ENCODE results near the gene ESRRG. TPM values are rescaled to one million over a fixed set of nuclear protein-coding genes. Genes with fewer than 3 reads are reported as not detected.

ESRRG gene
- total RNA-seq, 1 experiment from 2014 or later, result 0.44 TPM

GRCh38 chr1:216682752-216683151 is 40.5 kb downstream of the ESRRG start:
- WGBS (ENCODE audit: extremely low coverage, insufficient read length, low lambda C conversion rate), result no CpG with 5 or more reads among the region's 7 CpGs
- no peak overlapping the region for H2AK5ac ChIP-seq (ENCODE audit: insufficient read length, low read length)
- Mint-ChIP-seq H3K4me1 (peaks cover 18 to 24% of the 10 kb centered on the region in 2 experiments), H3K4me3 (no peak overlapping the region), H3K9me3 (no peaks in the 10 kb centered on the region), H3K27me3 (ENCODE audit: low read depth) (no peaks in the 10 kb centered on the region), H3K27ac (no peak overlapping the region), H3K36me3 (ENCODE audit: insufficient read depth in 1 of 3, low read depth in 3 of 3) (no peaks in the 10 kb centered on the region)
- H3T11ph ChIP-seq (ENCODE audit: low read length), result no peak overlapping the region
- no peak overlapping the region for H3K56ac ChIP-seq (ENCODE audit: insufficient read length, low read depth, low read length)
- TF ChIP-seq, protein P1, sequence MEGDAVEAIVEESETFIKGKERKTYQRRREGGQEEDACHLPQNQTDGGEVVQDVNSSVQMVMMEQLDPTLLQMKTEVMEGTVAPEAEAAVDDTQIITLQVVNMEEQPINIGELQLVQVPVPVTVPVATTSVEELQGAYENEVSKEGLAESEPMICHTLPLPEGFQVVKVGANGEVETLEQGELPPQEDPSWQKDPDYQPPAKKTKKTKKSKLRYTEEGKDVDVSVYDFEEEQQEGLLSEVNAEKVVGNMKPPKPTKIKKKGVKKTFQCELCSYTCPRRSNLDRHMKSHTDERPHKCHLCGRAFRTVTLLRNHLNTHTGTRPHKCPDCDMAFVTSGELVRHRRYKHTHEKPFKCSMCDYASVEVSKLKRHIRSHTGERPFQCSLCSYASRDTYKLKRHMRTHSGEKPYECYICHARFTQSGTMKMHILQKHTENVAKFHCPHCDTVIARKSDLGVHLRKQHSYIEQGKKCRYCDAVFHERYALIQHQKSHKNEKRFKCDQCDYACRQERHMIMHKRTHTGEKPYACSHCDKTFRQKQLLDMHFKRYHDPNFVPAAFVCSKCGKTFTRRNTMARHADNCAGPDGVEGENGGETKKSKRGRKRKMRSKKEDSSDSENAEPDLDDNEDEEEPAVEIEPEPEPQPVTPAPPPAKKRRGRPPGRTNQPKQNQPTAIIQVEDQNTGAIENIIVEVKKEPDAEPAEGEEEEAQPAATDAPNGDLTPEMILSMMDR (conservative IDR thresholded peaks at IDR 0.05), result no peak
- H2AFZ ChIP-seq (ENCODE audit: low read length), result no peak overlapping the region
- H3K9ac ChIP-seq (ENCODE audit: extremely low read depth, insufficient read length, low read length), result no peak overlapping the region
- DNase-seq, result no peak
- H3K4me1 ChIP-seq (ENCODE audit: insufficient read depth, low read length), result peaks cover 3% of the 10 kb centered on the region; the same call in 1 of the 2 replicates
- no peak overlapping the region for H2BK15ac ChIP-seq (ENCODE audit: low read depth, low read length)
- no peak overlapping the region for H2BK20ac ChIP-seq (ENCODE audit: low read depth, low read length, poor library complexity, severe bottlenecking)
- H4K20me1 ChIP-seq (ENCODE audit: control insufficient read depth, insufficient read depth, insufficient read length), result no peaks in the 10 kb centered on the region
- H2BK12ac ChIP-seq (ENCODE audit: insufficient read length, low read depth, low read length), result no peak overlapping the region
- no peaks in the 10 kb centered on the region for H3K9me3 ChIP-seq (ENCODE audit: control insufficient read depth, low read depth, low read length)
- no peak overlapping the region for H3K4me2 ChIP-seq (ENCODE audit: insufficient read depth, insufficient read length, low read length)
- H3K79me1 ChIP-seq (ENCODE audit: insufficient read depth, low read depth, low read length, poor library complexity, severe bottlenecking), result no peaks in the 10 kb centered on the region
- no peak overlapping the region for H4K91ac ChIP-seq (ENCODE audit: insufficient read length, low read depth, low read length)
- no peak overlapping the region for H2BK5ac ChIP-seq (ENCODE audit: insufficient read length, low read length)
- H4K8ac ChIP-seq (replicated peaks; ENCODE audit: insufficient read length, low read depth, low read length), result no peak overlapping the region
- no peak overlapping the region for H4K5ac ChIP-seq (ENCODE audit: insufficient read length, low read depth, low read length)
- H3K27me3 ChIP-seq (ENCODE audit: insufficient read depth, low read length), result no peaks in the 10 kb centered on the region
- H3K18ac ChIP-seq (ENCODE audit: insufficient read length, low read depth, low read length), result no peak overlapping the region
- H2BK120ac ChIP-seq (ENCODE audit: low read depth, low read length, poor library complexity, severe bottlenecking), result no peak overlapping the region
- H3K79me2 ChIP-seq (ENCODE audit: insufficient read depth, low read length), result no peaks in the 10 kb centered on the region
- no peak overlapping the region for H3K4ac ChIP-seq (ENCODE audit: low read depth, low read length)
- H3K27ac ChIP-seq (ENCODE audit: insufficient read length, low read depth, low read length), result no peak overlapping the region
- H3K23ac ChIP-seq (ENCODE audit: insufficient read length, low read depth, low read length), result no peak overlapping the region
- H3K14ac ChIP-seq (ENCODE audit: insufficient read depth, low read length), result no peak overlapping the region
- H3K23me2 ChIP-seq (ENCODE audit: insufficient read length, low read depth, low read length, poor library complexity, severe bottlenecking), result no peaks in the 10 kb centered on the region

Data from H9 (cell line).